ENCODE measurements around the gene RAB3GAP1. TPM values are rescaled to one million over a fixed set of nuclear protein-coding genes. Genes with fewer than 3 reads are reported as not detected.

Gene RAB3GAP1
- total RNA-seq, 1 donor from 2014 or later = 50.4 TPM

DNA sequence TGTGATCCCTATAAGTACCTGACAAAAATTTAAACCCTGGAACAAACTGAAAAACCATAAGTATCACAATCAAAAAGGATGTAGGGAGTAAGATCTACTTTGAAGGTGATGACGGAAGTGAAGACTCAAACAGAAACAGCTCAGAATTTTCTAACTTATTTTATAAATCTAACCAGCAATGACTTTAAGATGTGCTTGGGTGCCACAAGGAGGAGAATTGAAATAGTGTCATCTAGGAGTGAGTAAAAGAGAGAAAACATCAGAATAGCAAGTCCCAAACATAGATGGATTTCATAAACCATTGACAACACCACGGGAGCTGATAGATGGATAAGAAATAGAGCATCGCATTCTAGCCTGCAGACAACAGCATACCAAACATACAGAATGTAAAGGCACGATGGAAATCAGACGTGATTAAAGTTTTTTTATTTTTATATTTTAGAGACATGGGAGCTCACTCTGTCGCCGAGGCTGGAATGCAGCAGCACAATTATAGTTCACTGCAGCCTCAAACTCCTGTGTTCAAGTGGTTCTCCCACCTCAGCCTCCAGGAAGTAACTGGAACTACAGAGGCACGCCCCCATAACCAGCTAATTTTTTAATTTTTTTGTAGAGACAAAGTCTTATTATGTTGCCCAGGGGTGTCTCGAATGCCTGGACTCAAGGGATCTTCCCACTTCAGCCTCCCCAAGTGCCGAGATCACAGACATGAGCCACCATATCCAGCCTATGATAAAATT is 41.7 kb upstream of the RAB3GAP1 start:
- no peak overlapping the region for H3K27ac Mint-ChIP-seq (ENCODE audit: unreplicated experiment)
- H3K4me3 Mint-ChIP-seq (ENCODE audit: unreplicated experiment) = no peak overlapping the region
- DNase-seq (ENCODE audit: low spot score) = no peak
- TF ChIP-seq CTCF (IDR thresholded peaks at IDR 0.05) = no peak
- H3K27me3 Mint-ChIP-seq (ENCODE audit: low read depth) = peaks cover 27% of the 10 kb centered on the region
- H3K4me1 Mint-ChIP-seq (ENCODE audit: low read depth) = no peaks in the 10 kb centered on the region
- no peaks in the 10 kb centered on the region for H3K9me3 Mint-ChIP-seq (ENCODE audit: low read depth)
- H3K36me3 Mint-ChIP-seq (ENCODE audit: low read depth) = no peaks in the 10 kb centered on the region

- Mint-ChIP-seq H3K4me1 (ENCODE audit: low read depth) (no peaks in the 10 kb centered on the region), H3K36me3 (ENCODE audit: low read depth) (no peaks in the 10 kb centered on the region), H3K27ac (ENCODE audit: unreplicated experiment) (no peak overlapping the region), H3K9me3 (ENCODE audit: low read depth) (peaks cover 5% of the 10 kb centered on the region), H3K27me3 (ENCODE audit: low read depth) (peaks cover 27% of the 10 kb centered on the region), H3K4me3 (ENCODE audit: unreplicated experiment) (no peak overlapping the region)
- no peak for TF ChIP-seq CTCF (IDR thresholded peaks at IDR 0.05)
- DNase-seq (ENCODE audit: low spot score) = no peak
These were observed 40.5 kb upstream of the RAB3GAP1 start for GRCh38 chr2:135011633-135012032.

DNA sequence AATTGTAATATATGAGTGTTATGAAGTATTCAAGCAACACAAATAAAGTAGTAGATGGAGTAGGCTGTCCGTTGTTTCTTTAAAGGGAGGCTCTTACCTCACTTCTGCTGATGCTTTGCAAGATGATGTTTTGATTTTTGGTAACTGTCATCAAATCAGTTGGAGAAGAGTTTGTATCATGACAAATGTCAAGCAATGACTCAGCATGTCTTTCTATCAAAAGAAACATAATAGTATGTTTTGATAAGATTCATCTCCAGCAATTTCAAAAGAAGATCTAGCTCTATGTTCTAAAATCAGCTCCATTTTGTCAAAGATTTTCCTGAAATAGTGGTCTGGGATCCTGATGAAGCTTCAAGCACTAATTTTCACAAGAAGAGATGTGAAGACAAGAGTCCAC is 30.5 kb upstream of the RAB3GAP1 start:
- Mint-ChIP-seq H3K4me3 (ENCODE audit: unreplicated experiment) (no peak overlapping the region), H3K4me1 (ENCODE audit: low read depth) (no peaks in the 10 kb centered on the region), H3K9me3 (ENCODE audit: low read depth) (no peaks in the 10 kb centered on the region), H3K36me3 (ENCODE audit: low read depth) (no peaks in the 10 kb centered on the region), H3K27ac (ENCODE audit: unreplicated experiment) (no peak overlapping the region), H3K27me3 (ENCODE audit: low read depth) (peaks cover 10% of the 10 kb centered on the region)
- DNase-seq (ENCODE audit: low spot score) = no peak
- TF ChIP-seq CTCF (IDR thresholded peaks at IDR 0.05) = no peak

- no peaks in the 10 kb centered on the region for H3K36me3 Mint-ChIP-seq (ENCODE audit: low read depth)
- peaks cover 9% of the 10 kb centered on the region for H3K27me3 Mint-ChIP-seq (ENCODE audit: low read depth)
- DNase-seq (ENCODE audit: low spot score) = no peak
- no peaks in the 10 kb centered on the region for H3K9me3 Mint-ChIP-seq (ENCODE audit: low read depth)
- H3K4me3 Mint-ChIP-seq (ENCODE audit: unreplicated experiment) = no peak overlapping the region
- no peak for TF ChIP-seq CTCF (IDR thresholded peaks at IDR 0.05)
- no peaks in the 10 kb centered on the region for H3K4me1 Mint-ChIP-seq (ENCODE audit: low read depth)
- no peak overlapping the region for H3K27ac Mint-ChIP-seq (ENCODE audit: unreplicated experiment)
These were observed 28.9 kb upstream of the RAB3GAP1 start for GRCh38 chr2:135022952-135023880.

GRCh38 chr2:135023886-135024485 is 28.1 kb upstream of the RAB3GAP1 start:
- Mint-ChIP-seq H3K9me3 (ENCODE audit: low read depth) (no peaks in the 10 kb centered on the region), H3K27ac (ENCODE audit: unreplicated experiment) (no peak overlapping the region), H3K4me1 (ENCODE audit: low read depth) (no peaks in the 10 kb centered on the region), H3K36me3 (ENCODE audit: low read depth) (no peaks in the 10 kb centered on the region), H3K4me3 (ENCODE audit: unreplicated experiment) (no peak overlapping the region), H3K27me3 (ENCODE audit: low read depth) (peaks cover 9% of the 10 kb centered on the region)
- TF ChIP-seq CTCF (IDR thresholded peaks at IDR 0.05) = no peak
- no peak for DNase-seq (ENCODE audit: low spot score)
